ENCODE results near the gene HGFAC. TPM values are rescaled to one million over a fixed set of nuclear protein-coding genes. Genes with fewer than 3 reads are reported as not detected.

Gene HGFAC
- total and polyA plus RNA-seq, 7 donors: 0.22 to 0.55 (median 0.36) TPM; not detected in 2

GRCh38 chr4:3423952-3424351, 17.8 kb upstream of the HGFAC start:
- intact Hi-C loops (cut with DNase I): no loop called here

GRCh38 chr4:3424522-3425095, 17.2 kb upstream of the HGFAC start:
- H3K27me3 ChIP-seq: no peaks in the 10 kb centered on the region
- no peaks in the 10 kb centered on the region for H3K4me1 ChIP-seq
- 94 to 96% methylated on average over 20 of the region's 20 CpGs for WGBS, 2 donors
- no peaks in the 10 kb centered on the region for H3K9me3 ChIP-seq
- DNase-seq: no peak
- intact Hi-C loops (cut with DNase I): no loop called here
- TF ChIP-seq POLR2A (IDR thresholded peaks at IDR 0.05): no peak
- TF ChIP-seq EP300 (IDR thresholded peaks at IDR 0.05): no peak
- no peak for TF ChIP-seq CTCF (IDR thresholded peaks at IDR 0.05)
- TF ChIP-seq POLR2AphosphoS5 (IDR thresholded peaks at IDR 0.05): no peak
- peaks cover 6 to 77% (median 11%) of the 10 kb centered on the region in 4 donors for H3K36me3 ChIP-seq
- no peak overlapping the region for H3K27ac ChIP-seq
- no peak overlapping the region for H3K4me3 ChIP-seq

More at GRCh38 chr4:3423952-3424351, 17.8 kb upstream of the HGFAC start:
- WGBS, 2 donors: 95% methylated on average over 13 of the region's 13 CpGs
- H3K9me3 ChIP-seq: no peaks in the 10 kb centered on the region
- no peaks in the 10 kb centered on the region for H3K27me3 ChIP-seq
- H3K4me3 ChIP-seq: no peak overlapping the region
- TF ChIP-seq EP300 (IDR thresholded peaks at IDR 0.05): no peak
- TF ChIP-seq POLR2A (IDR thresholded peaks at IDR 0.05): no peak
- TF ChIP-seq POLR2AphosphoS5 (IDR thresholded peaks at IDR 0.05): no peak
- TF ChIP-seq CTCF (IDR thresholded peaks at IDR 0.05): no peak
- no peaks in the 10 kb centered on the region for H3K4me1 ChIP-seq
- DNase-seq: no peak
- H3K36me3 ChIP-seq: peaks cover 6 to 71% (median 11%) of the 10 kb centered on the region in 4 donors
- H3K27ac ChIP-seq: no peak overlapping the region

GRCh38 chr4:3426465-3427133, 15.2 kb upstream of the HGFAC start:
- intact Hi-C loops (cut with DNase I): no loop called here

GRCh38 chr4:3427134-3427476, 14.7 kb upstream of the HGFAC start:
- DNase-seq: no peak
- TF ChIP-seq EP300 (IDR thresholded peaks at IDR 0.05) (no peak), POLR2A (IDR thresholded peaks at IDR 0.05) (no peak), CTCF (IDR thresholded peaks at IDR 0.05) (no peak), POLR2AphosphoS5 (IDR thresholded peaks at IDR 0.05) (no peak)
- Histone ChIP-seq H3K27ac (no peak overlapping the region), H3K4me1 (no peaks in the 10 kb centered on the region), H3K4me3 (no peak overlapping the region), H3K36me3 (peaks cover 9 to 81% (median 21%) of the 10 kb centered on the region in 4 donors), H3K27me3 (no peaks in the 10 kb centered on the region), H3K9me3 (no peaks in the 10 kb centered on the region)
- intact Hi-C loops (cut with DNase I): no loop called here
- WGBS, 2 donors: 96 to 97% methylated on average over 9 of the region's 9 CpGs

More at GRCh38 chr4:3426465-3427133, 15.2 kb upstream of the HGFAC start:
- Histone ChIP-seq H3K27ac (no peak overlapping the region), H3K36me3 (peaks cover 9 to 81% (median 21%) of the 10 kb centered on the region in 4 donors), H3K4me1 (no peaks in the 10 kb centered on the region), H3K4me3 (no peak overlapping the region), H3K9me3 (no peaks in the 10 kb centered on the region), H3K27me3 (no peaks in the 10 kb centered on the region)
- DNase-seq: no peak
- WGBS, 2 donors: 73 to 78% methylated on average over 24 of the region's 24 CpGs
- TF ChIP-seq CTCF (IDR thresholded peaks at IDR 0.05): no peak
- no peak for TF ChIP-seq POLR2A (IDR thresholded peaks at IDR 0.05)
- no peak for TF ChIP-seq EP300 (IDR thresholded peaks at IDR 0.05)
- TF ChIP-seq POLR2AphosphoS5 (IDR thresholded peaks at IDR 0.05): no peak

All from sigmoid colon (tissue), 7 donors.